Cortex of kidney (tissue), 1 donor: ENCODE data around the gene CALHM5.

Experiments used
- DNase-seq: peaks from one replicate; lab custom pipeline; 2025; lab: John Stamatoyannopoulos, UW

The CALHM5 gene

GRCh38 chr6:116508527-116508926 lies 2.9 kb upstream of the CALHM5 start:
- DNase-seq = no peak

- DNase-seq = no peak
Observed at GRCh38 chr6:116512111-116512559, 696 bp downstream of the CALHM5 start.

- DNase-seq = no peak
Observed at GRCh38 chr6:116512734-116513133, 1.3 kb downstream of the CALHM5 start.

- no peak for DNase-seq
Observed at GRCh38 chr6:116513224-116513875, 1.9 kb downstream of the CALHM5 start.

- no peak for DNase-seq
Observed at GRCh38 chr6:116514111-116514510, 2.7 kb downstream of the CALHM5 start.

- no peak for DNase-seq
Observed at GRCh38 chr6:116515141-116515540, 3.7 kb downstream of the CALHM5 start.

GRCh38 chr6:116518621-116519368 lies 7.4 kb downstream of the CALHM5 start:
- DNase-seq = no peak

GRCh38 chr6:116522896-116523295 lies 11.5 kb downstream of the CALHM5 start:
- DNase-seq = no peak

- no peak for DNase-seq
Observed at GRCh38 chr6:116524236-116524635, 12.8 kb downstream of the CALHM5 start.

- no peak for DNase-seq
Observed at GRCh38 chr6:116528133-116528532, 16.7 kb downstream of the CALHM5 start.

- no peak for DNase-seq
Observed at GRCh38 chr6:116528780-116529179, 17.3 kb downstream of the CALHM5 start.

GRCh38 chr6:116529466-116530290 lies 18.2 kb downstream of the CALHM5 start:
- DNase-seq = no peak

- no peak for DNase-seq
Observed at GRCh38 chr6:116530436-116530835, 19.0 kb downstream of the CALHM5 start.

GRCh38 chr6:116531675-116532570 lies 20.5 kb downstream of the CALHM5 start:
- no peak for DNase-seq

GRCh38 chr6:116533233-116533957 lies 22.0 kb downstream of the CALHM5 start:
- DNase-seq = no peak

GRCh38 chr6:116535109-116535508 lies 23.7 kb downstream of the CALHM5 start:
- no peak for DNase-seq

- DNase-seq = no peak
Observed at GRCh38 chr6:116536216-116536621, 24.8 kb downstream of the CALHM5 start.

GRCh38 chr6:116542426-116542825 lies 31.0 kb downstream of the CALHM5 start:
- no peak for DNase-seq

- no peak for DNase-seq
Observed at GRCh38 chr6:116543149-116543548, 31.7 kb downstream of the CALHM5 start.

- no peak for DNase-seq
Observed at GRCh38 chr6:116545651-116546050, 34.2 kb downstream of the CALHM5 start, which contains the start of gene TRAPPC3L. Gene TRAPPC3L, minus strand, starts transcription at chr6:116545684. Its CDS starts 170 bp downstream, at chr6:116545514.

- no peak for DNase-seq
Observed at GRCh38 chr6:116547358-116547757, 35.9 kb downstream of the CALHM5 start.
